ENCODE data around the gene UBE2E3. TPM values are rescaled to one million over a fixed set of nuclear protein-coding genes. Genes with fewer than 3 reads are reported as not detected.

Gene UBE2E3
- polyA plus RNA-seq, 1 donor: 250 TPM

GRCh38 chr2:180971811-180972210 lies 8.6 kb upstream of the UBE2E3 start:
- DNase-seq: no peak

DNA sequence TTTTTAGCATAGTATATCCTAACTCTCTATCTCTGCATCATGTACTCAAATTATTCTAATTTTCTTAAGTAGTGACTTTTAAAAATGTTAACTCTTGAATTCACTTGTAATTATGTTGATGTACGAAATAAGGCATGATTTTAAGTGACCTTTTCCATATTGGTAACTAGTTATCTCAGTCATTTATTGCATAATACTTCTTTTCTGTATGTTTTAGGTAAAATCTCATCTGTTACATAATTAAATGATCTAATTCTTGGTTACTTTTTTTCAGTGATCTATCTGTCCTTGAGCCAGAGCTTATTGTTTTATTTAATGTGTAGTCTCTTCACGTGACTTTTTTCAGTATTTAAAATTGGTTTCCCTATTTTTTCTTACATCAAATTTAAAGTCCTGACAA lies 4.8 kb upstream of the UBE2E3 start:
- no peak for DNase-seq

DNA sequence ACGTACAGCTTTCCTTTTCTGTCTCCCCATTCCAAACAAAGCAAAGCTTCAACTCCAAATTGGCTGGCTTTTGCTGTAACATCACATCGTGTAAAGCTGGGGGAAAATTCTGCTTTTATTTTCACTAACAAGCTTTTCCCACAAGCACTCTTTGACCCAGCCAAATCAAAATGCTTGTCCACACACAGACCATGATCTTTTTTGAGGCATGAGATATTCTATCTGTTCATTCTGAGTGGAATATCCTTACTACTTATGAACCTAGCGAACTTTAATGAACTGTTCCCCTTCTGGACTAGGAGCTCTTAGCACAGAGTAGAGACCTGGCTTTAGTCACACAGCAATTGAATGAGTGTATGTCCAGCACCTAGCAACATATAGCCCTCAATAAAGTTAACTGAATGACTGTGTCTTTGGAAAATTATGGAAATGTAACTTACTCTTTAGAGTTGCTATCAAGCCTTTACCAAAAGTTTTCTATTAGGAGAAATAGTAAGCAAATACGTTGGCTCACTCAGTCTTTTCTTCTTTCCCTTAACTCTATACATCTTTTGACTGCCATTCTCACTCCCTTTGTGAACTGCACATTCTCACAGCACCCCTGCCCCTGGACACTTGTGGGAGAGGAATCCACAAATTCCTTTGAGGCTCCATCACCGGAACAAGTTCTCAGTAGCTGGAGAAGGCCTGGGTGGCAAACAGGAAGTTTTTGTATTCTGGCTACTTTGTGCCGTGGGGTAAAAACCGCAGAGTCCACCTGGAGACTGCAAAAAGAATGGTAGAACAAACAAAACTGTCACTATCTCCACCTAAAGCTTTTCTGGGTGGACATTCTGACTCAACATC lies 1.3 kb upstream of the UBE2E3 start:
- no peak for DNase-seq

DNA sequence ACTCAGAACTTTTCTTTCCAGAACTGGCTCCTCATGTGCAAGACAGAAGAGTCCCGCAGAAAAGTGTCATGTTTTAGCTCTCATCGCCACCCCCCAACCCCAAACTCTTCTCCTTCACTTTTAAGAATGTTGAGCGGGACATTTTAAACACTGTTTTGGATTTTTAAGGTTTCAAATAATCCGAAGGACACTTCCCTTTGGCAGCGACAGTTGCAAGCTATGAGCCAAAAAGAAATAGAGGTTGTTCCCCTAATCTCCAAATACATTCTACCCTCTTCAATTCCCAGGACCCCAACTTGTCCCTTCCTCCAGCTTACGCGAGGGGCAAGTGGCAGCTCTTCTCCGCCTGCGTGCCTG lies 678 bp upstream of the UBE2E3 start:
- DNase-seq: no peak

GRCh38 chr2:180980943-180981911 lies 822 bp downstream of the UBE2E3 start:
- peak; percentile 31 for DNase-seq

DNA sequence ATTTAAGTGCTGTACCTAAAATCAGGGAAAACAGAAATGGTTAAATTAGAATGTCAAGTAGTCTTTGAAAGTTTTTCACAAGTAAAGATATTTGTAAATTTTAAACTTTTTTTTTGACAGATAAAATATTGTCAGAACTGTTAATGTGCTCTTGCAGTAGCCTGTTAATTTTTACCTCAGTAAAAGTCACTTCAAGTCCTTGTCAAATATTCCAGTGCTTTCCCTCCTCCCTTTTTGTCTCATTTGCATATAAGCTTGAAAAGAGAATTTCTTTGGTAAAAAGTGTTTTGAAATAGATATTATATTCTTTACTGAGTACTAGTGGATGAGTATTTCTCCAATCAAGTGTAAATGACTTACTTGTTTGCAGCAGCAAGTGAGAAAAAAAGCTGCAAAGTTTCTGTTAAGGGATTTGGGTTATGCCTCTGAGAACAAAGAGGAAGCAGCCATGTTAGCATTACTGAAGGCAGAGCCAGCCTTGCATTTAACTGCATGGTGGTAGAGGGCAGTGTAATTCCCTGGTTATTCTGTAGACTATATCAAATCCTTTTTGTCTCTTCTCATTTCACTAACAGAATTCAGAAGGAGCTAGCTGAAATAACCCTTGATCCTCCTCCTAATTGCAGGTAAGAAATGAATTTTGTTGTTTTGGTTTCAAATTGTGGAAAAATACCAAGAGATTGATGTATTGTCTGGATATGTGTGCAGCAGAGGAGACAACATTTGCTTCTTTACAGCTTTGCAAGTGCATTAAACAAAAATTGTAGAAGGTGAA lies 3.2 kb downstream of the UBE2E3 start:
- DNase-seq: peak; percentile 73

GRCh38 chr2:180985771-180986395 lies 5.5 kb downstream of the UBE2E3 start:
- DNase-seq: no peak

GRCh38 chr2:180987146-180987545 lies 6.7 kb downstream of the UBE2E3 start:
- DNase-seq: no peak

GRCh38 chr2:180990337-180990736 lies 9.9 kb downstream of the UBE2E3 start:
- no peak for DNase-seq

GRCh38 chr2:180990794-180991193 lies 10.4 kb downstream of the UBE2E3 start:
- DNase-seq: no peak

- no peak for DNase-seq
These were observed 11.0 kb downstream of the UBE2E3 start for GRCh38 chr2:180991361-180991760.

DNA sequence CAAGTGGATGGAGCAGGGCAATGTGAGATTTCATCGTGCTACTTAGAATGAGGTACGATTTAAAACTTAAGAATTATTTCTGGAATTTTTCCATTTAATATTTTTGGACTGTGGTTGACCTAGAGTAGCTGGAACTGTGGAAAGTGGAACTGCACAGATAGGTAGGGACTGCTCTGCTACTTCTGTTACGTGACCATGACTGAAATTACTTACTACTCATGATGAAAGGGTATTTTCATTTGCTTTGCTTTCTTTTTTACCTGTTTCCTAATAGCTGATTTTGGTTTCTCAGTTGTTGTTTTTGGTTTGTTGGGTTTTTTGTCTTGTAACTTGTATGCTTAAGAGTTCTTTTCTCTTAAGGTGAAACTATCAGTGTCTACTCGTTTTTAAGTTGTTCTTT lies 11.4 kb downstream of the UBE2E3 start:
- DNase-seq: no peak

- no peak for DNase-seq
These were observed 12.6 kb downstream of the UBE2E3 start for GRCh38 chr2:180992994-180993393.

- DNase-seq: no peak
These were observed 19.0 kb downstream of the UBE2E3 start for GRCh38 chr2:180999274-180999964.

DNA sequence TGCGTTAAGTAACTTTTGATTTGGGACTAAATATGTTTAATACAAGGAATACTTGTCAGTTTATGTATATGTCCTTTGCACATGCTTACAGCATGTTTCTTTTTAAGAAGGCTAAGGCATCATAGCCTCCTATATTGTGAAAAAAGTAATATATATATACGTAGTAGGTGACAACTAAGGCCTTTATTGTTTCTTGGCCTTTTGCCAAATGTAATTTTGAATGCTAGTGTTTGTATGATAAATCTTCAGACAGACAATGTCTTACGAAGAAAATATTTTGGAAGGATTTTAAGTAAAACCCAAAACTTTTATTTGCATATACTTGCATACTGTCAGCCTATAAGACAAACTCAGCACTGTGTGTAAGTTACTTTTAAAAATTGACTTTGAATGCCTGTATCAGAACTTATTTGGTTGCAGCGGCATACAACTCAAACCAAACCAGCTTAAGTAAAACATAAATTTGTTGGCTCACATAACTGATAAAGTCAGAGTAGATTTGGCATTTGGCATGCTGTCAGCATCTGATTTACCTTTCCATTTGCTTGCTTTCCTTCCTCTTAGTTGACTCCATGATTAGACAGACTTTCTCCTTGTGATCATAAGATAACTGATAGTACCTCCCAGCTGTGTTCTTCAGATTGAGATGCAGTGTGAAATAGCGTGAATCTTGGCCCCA lies 24.4 kb downstream of the UBE2E3 start:
- DNase-seq: no peak

DNA sequence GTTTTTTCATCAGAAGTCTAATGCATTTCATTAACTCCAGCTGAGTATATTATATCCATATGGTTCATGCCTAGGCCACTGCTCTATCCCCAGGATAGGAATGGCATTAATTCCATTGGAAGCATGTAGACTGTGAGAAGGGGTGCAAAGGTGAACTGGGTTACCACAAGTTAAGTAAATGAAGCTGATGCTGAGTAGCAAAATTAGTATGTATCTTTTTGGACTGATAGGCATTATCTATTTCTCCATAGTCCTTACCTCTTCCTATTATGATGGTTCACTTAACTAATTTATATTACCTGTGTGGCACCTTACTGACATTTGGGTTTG lies 24.9 kb downstream of the UBE2E3 start:
- no peak for DNase-seq

DNA sequence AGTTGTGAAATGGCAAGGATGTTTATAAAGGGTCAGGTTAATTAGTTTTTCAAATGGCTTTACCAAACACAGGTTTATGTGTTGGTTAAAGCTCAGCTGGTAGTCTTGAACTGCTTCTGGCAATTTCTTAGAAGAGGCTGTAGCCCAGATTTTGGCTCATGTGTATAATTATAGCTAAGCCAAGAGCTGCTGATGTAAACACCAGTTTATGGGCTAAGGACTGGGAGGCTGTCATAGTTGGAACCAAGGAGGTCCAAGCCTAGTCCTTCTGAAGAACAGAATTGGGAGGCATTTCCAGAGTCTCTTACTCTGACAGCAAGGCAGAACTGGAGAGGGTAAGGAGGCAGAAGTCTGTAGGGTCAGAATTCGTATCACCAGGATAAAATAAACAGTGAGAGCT lies 25.4 kb downstream of the UBE2E3 start:
- DNase-seq: no peak

DNA sequence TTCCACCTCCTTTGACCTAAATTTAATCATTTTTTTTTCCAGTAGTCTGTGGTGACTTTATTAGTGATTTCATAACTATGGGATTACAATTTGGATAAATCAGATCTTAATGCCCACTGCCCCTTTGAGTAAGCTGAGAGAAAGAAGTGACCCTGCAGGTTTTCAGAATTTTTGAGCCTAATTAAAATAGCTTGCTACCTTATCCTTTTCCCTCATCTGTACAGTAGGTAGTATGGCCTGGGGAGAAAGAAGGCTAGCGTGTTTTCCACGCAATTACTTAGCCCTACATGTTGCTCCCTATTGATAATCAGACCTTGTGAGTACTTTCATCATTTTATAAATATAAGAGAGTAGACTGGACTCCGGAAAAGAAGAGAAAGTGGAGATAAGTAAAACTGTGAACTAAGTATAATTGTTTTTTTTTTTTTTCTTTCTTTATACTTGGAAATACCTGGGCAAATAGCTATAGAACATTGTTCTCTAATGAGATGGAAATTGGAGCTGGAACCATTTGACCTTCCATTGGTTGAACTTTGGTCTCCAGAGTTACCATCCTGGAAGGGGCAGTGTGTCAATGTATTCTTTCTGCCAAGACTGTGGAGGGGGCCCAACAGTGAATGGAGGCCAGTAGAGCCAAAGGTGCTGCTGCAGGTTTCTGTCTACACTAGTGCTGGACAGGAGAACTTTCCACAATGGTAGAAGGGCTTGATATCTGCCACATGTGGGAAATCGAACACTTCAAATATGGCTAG lies 26.9 kb downstream of the UBE2E3 start:
- DNase-seq: no peak

- DNase-seq: no peak
These were observed 28.0 kb downstream of the UBE2E3 start for GRCh38 chr2:181008407-181008806.

DNA sequence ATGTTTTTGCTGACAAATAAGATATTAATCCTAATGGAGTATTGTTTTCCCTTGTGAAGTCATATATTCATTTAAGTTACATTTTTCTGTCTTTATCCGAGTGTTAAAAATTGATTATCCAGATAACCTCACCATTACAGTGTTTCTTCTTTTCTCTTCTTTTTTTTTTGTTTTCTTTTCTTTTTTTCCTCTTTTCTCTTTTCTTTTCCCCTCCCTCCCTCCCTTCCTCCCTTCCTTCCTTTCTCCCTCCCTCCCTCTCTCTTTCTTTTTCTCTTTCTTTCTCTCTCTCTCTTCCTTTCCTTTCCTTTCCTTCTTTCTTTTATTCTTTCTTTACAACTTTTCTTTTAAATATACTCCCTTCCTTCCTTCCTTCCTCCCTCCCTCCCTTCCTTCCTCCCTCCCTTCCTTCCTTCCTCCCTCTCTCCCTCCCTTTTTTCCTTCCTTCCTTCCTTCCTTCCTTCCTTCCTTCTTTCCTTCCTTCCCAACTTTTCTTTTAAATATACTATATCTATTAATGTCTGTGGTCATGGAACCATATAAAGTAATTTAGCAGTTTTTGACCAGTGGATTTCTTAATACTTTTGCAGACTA lies 40.9 kb downstream of the UBE2E3 start:
- no peak for DNase-seq
